IPS-11a (cell line): Measurements from ENCODE around the gene EPHA3.

Source experiments
- H3K4me3 ChIP-seq: one replicate; pipeline ENCODE4 v1.5.1; 2013; ENCODE audit warnings: low read depth, low read length, control low read depth

The EPHA3 gene

DNA sequence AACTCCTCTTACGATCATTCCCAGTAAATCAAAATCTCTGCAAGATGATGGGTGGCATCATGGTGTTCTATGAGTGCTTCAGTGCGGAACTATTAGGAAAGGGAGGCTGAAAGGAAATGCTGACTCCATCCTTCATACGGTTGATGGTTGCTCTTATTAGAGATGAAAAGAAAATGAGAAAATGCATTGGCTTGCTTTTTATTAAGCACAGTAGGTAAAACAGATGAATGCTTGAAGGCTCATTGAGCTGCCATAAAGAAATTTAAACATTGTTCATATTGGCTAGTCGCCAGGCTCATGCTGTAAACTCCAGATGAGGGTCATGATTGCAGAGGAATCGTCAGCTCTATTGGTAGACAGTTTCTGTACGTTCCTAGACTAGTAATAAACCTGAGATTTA, 115.8 kb downstream of the EPHA3 start:
- H3K4me3 ChIP-seq = no peak overlapping the region

DNA sequence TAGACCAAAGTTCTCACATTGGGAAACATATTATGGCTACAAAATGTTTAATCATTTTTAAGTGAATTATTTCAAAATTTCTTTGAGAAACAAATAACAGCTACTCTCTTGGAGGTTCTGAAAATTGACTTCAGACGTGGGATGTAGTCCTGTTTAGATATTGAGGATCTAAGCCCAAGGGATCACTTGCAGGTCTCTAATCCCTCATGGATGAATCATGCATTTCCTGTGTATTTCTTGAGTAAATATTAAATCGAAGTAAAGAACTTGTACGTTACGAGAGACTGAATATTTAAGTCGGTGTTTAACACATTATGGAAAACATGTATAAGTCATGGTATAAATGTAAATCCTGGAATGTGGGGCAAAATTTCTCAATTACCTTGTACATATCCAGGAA, 119.8 kb downstream of the EPHA3 start:
- no peak overlapping the region for H3K4me3 ChIP-seq

DNA sequence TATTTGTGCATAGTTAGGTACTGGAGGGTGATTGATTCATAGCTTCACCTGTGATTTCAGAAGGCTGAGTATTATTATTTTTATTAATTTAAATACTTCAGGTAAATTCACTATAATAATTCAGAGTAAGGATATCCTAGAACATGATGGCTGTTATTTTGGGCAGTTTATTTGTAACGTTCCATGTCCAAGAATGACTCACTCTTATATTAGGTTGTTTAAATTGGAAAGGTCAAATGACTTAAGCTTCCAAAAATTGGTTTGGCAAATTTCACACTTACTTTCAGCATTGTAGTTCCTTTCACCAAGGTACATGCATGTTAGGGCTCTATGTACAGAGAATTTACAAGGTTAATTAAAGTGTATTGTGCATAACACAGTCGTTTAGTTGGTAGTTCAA, 120.2 kb downstream of the EPHA3 start:
- no peak overlapping the region for H3K4me3 ChIP-seq

DNA sequence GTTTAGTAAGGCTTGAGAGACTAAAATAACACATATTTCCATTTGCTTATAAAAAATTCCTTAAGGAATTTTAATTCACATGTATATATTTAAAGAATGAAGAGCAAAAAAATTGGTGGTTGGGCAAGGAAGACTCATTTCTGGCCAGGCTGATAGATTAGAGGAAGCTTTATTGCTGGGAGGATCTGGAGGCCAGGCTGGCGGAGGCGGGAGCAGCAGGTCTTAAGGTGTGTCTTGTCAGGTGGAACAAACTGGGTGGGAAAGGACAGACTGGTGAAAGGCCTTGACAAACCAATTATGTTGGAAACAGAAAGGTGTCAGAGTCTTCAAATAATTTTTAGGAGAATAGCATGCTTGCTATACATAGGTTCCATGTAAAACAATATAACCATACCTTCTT, 124.7 kb downstream of the EPHA3 start:
- no peak overlapping the region for H3K4me3 ChIP-seq

DNA sequence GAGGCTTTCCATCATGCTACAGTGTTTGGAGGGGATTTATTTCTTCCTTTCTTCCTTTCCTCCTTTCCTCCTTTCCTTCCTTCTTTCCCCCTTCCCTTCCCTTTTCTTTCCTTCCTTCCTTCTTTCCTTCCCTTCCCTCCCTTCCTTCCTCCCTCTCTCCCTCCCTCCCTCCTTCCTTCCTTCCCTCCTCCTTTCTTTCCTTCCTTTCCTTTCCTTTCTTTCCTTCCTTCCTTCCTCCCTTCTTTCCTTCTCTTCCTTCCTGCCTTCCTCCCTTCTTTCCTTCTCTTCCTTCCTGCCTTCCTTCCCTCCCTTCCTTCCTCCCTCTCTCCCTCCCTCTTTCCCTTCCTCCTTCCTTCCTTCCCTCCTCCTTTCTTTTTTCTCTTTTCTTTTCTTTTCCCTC, 127.2 kb downstream of the EPHA3 start:
- no peak overlapping the region for H3K4me3 ChIP-seq

DNA sequence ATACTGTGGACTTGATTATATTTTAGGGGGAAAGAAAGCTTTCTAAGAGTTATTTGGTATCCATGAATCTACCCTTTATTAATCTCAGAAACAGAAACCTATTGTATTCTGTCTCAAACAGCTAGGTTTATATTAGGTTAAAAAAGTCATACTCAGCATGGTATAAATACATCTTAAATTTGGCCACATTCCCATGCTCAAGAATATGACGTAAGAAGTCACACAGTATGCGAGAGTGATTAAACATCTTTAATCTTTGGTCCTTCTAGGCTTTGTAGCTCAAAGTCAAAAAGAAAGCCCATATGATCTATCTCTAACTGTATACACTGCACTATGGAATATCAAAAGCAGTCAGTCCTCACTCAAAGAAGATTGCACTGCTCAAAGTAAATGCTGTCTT, 131.4 kb downstream of the EPHA3 start:
- H3K4me3 ChIP-seq = no peak overlapping the region

DNA sequence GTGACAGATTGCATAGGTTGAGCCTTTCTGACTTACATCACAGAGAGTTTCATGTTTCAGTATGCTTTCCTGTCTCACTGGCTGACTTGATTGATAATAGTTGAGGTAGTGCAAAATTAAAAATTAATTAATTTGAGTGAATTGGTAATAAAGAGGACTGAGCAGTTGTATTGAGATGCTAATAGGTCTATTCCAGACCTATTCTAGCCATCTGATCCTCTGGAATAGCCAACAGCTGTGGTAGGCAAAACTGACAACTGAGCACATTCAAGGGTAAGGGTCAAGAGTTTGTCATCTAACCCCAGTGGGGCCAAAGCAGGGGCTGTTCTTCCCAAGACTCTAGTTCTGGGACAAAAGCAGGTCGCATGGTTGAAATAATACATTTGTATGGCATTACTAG, 132.4 kb downstream of the EPHA3 start:
- no peak overlapping the region for H3K4me3 ChIP-seq

DNA sequence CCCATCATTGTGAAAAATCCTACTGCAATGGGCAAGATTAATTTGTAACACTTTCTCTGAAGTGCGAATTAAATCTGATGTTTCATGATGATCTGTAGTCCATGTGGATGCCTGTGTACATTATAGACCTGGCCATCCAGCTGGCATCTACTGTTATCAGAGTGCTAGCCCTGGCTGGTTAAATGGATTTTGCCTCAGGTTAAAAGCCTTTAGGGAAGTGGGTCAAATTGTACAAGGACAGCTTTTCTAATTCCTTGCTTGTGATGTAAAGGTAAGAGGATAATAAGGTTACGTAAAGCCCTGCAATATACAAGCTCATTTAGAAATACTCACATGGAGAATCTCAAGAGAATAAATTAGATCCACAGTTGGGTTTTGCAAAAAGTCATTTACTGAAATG, 138.2 kb downstream of the EPHA3 start:
- no peak overlapping the region for H3K4me3 ChIP-seq

DNA sequence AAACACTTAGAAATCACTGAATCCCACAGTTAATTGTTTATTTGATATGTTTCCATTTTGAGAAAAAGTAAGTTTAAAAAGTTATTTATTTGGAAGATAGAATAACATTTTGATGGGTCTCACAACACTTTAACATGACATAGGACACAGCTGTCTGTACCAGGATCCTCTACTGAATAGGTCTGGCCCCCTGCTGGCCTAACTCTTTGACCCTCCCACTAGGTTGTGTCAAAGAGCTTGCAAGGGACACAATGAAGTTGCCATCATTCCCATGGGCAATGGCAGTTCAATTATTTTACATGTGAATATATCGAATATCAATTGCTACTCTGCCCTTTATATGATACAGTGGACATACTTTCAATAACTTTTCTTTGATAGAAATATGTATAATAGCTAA, 138.9 kb downstream of the EPHA3 start:
- H3K4me3 ChIP-seq = no peak overlapping the region

DNA sequence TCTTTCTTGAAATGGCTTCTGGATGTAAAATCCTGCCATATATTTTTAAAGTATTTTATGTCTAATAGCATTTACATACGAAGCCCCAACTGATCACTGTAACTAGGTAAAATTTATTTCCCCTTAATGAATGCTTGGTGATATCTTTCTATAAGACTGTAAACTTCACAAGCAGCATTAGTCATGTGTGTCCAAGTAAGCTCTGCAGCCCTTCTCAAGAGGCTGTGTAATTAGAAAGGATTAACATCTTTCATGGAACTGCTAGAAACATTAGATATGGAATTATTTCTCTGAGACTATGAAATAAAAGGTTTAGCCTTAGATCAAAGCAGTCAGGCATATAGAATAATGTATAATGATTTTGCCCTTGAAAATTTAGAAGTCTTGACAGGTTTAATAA, 143.3 kb downstream of the EPHA3 start:
- no peak overlapping the region for H3K4me3 ChIP-seq

DNA sequence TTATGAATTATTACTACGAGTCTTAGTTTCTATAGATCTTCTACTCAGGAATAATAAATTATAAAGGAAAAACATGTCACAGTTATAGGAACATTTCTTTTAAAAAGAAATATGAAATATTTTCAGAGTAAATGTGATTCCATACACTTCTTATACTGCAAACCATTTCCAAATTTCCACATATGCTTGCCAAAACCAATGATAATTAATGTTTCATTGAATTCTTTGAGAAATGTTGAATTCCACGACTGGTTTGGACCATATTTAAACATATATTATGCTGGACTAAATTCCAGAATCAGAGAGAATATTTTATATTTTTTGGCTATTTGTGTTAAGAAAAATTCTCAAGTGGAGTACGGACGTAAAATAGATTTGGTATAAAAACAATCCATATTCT, 144.6 kb downstream of the EPHA3 start:
- no peak overlapping the region for H3K4me3 ChIP-seq

DNA sequence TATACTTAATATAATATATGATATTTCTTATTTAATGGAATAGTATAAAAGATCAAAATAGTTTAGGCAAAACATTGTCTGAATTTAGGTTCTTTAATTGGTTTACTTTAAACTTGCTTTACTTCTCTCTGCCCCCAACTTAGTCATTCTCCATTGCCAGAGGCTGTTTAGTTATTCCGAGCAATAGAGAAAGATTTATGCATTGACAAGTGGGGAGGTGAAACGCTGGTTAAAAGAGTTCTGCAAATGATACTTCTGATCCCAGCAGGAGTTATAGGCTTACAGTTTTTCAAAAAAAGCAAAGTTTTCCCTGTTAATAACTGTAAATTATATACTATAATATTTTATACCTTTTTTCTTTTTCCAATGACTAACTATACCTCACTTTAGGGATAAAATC, 145.4 kb downstream of the EPHA3 start:
- H3K4me3 ChIP-seq = no peak overlapping the region

DNA sequence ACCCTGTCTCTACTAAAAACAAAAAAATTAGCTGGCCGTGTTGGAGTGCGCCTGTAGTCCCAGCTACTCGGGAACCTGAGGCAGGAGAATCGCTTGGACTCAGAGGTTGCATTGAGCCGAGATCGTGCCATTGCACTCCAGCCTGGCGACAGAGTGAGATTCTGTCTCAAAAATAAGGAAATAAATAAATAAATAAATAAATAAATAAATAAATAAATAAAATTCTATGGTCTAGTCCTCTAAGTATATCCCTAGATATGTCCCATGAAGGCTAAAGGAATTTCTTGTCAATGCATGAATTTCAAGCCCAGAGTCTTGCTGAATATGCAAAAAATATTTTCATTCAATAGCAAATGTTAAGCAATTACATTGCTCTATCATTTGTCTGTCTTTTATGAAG, 149.0 kb downstream of the EPHA3 start:
- H3K4me3 ChIP-seq = no peak overlapping the region

DNA sequence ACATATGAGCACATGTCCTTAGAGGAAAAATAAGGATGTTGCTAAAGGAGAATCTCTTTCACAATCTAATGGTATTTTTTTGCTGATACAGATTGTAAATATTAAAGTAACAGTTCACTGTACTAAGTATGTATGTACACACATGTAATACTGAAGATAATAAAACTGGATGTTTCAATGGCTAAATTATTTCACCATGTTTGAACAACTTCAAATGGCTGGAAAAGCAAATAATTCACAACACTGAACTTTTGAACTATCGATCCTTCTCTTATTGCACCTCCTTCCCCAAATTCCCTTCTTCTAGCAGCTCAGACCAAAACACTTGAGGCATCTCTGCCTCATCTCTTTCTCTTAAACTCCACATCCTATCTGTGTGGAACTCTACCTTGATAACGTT, 149.5 kb downstream of the EPHA3 start:
- no peak overlapping the region for H3K4me3 ChIP-seq

DNA sequence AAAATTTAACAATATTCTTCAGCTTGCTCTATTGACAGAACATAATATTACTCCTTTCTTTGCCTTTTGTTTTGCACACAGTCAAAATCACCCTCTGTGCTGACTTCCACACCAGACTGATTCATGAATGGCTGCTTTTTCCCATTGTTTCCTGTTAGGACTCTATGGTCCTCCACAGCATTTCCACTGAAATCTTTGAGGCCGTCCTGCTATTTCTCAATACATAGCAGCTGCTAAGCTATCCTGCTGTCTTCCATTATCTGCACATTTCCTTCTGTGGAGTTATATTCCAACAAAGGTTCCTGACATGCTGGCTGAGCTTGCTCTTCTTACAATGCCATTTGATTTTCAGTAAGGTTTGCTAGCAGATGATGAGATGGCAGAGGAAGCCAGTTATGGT, 153.3 kb downstream of the EPHA3 start:
- H3K4me3 ChIP-seq = no peak overlapping the region

DNA sequence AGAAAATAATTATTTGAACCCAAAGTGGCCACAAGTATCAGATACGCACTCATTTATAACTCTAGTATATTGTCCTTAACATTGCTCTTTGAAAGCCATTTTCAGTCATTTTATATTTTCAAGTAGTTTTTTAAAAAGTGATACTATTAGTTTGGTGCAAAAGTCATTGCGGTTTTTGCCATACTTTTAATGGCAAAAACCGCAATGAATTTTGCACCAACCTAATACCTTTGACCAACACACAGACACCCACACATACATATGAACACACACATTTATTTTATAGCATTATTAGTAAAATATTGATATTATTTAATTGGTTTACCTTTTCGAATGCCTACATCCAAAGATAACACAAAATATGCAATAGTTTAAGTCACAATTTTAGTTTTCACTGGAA, 154.3 kb downstream of the EPHA3 start:
- no peak overlapping the region for H3K4me3 ChIP-seq

DNA sequence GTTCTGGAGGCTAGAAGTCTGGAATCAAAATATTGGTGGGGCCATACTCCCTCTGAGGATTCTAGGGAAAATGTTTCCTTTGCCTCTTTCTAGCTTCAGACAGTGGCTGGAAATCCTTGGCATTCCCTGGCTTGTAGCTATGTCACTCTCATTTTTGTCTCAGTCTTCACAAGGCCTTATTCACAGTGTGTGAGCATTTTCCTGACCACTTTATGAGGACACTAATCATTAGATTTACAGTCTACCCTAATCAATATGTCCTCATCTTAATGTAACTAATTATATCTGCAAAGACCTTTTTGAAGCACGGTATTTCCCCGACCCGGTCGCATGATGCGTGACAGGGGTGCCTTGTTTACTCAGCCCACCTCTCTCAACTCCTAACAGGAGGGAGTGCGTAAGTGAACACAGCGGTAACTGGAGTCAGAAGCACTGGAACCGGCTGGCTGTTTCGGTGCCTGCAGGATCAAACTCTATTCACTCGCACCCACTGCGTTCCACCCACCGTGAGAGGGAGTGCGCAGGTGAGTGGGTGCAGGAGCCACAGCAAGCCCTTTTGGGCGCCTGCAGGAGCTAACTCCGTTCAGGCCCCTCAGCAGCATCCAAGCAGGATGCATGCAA, 155.0 kb downstream of the EPHA3 start:
- no peak overlapping the region for H3K4me3 ChIP-seq

DNA sequence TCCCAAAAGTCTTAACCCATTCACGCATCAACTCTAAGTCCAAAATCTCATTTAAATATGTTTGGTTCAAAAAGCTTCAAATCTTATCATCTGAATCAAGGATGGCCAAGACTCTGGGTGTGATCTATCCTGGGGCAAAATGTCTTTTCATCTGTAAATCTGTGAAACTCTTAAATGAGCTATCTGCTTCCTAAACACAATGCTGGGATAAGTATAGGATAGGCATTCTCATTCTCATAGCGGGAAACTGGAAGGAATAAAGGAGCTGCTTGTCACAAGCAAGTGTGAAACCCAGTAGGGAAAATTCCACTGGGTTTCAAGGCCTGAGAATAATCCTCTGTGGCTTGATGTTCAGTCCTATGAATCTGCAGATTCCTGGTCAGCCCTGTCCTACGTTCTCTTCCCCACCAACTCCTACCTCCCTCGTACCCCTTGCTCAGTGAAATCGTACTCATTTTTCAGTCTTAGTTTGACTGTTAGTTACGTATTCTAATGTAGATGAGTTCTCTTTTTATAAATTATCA, 156.7 kb downstream of the EPHA3 start:
- no peak overlapping the region for H3K4me3 ChIP-seq

DNA sequence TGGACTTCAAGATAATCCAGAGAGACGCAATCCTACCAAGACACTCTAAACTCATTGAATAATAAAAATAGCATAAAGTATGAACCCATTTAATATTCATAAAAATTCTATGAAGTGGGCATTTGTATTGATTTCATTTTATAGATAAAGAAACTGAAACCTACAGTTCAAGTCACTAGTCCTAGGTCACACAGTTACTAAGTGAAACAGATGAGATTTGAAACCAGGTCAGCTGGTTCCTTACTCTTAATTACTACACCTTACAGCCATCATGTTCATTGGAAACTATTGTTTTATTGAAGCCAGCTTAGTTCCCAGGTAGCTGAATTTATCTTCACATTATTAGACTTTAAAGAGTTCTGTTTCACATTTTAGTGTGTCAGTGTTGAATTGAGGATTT, 158.7 kb downstream of the EPHA3 start:
- H3K4me3 ChIP-seq = no peak overlapping the region

DNA sequence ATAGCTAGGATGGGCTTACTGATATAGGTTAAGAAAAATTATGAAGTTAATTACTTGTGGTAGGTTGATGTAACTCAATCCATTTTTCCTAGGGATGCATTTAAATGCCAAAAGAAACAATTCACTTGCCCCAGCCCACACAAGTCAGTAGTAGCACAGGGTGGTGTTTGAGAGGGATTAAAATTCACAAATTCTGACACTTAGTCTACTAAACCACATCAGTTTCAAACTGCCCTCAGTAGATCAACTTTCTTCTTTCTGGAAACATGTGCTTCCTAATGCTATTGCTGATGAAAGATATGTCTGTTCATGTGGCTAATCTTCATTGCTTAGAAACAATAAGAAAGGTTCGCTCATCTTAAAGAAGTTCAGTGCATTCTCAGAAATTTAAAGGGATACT, 160.6 kb downstream of the EPHA3 start:
- H3K4me3 ChIP-seq = no peak overlapping the region

DNA sequence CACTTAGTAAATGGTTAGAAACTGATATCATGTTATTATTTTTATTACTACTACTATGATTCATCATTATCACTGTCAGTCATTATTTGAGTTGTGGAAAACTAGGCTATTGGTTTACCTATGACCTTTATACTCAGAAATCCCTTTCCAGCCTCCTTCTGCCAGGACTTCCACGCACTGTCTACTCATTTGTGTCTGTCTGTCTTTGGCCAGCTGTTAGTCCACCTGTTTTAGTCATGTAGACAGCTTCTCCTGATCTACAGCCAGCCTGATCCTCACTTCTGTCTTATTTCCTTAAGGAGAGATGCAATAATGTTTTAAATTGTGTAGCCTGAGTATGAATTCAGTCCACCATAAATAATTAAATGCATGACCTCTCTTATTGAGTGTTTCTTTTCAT, 162.8 kb downstream of the EPHA3 start:
- no peak overlapping the region for H3K4me3 ChIP-seq

DNA sequence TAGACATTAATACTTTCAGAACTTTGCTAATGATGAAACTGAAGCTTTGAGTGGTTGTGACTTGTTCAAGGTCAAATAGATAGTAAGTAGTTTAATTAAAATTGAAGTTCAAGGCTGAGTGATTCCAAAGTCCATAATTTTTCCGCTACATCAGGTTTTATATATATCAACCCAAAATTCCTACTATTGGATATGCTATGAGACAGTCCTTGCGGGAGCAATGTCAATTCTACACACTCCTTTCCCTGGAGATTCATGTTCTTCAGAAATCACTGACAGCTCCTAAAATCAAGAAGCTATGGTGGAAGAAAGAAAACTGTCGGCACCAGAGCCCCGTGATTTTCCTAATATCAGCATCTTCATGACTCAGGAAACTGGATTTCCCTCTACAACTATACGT, 167.6 kb downstream of the EPHA3 start:
- no peak overlapping the region for H3K4me3 ChIP-seq

DNA sequence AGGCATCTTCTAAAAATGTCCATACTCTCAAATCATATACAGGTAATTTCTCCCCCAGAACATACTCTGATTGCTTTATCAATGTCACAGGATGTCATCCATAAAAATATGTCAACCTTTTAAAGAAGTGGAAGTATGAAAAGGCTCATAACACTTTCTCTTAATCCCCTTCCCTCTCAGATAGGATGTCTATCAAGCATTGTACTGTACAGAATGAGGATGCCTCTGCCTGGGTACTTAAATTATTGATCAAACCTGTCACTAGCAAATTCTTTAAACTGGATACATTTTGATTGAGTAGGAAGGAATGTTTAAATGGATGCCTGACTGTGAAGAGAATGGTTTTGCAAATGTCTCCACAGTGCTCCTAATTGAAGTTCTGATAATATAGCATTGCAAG, 168.7 kb downstream of the EPHA3 start:
- no peak overlapping the region for H3K4me3 ChIP-seq
